ENCODE measurements around the gene RNF144B.
A peak's percentile ranks its signal among the peaks of the same experiment; 100 is the strongest.

The RNF144B gene

DNA sequence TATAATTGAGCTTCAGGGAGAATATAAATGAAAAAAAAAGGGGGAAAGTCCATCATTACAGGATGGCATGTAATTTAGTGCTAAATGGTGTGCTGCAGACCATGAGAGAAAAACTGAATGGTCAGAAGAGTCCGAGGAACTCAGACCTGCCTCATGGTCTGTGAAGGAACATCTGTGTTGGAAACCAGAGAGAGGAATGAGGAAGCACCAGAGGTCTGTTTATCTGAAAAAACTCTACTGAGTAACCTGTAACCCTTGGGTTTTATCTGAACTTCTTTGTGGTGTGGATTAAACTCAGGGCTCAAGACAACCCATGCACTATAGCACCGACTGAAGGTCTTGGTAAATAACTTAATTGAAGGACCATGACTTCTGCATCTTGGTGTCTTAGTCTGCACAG, 108.1 kb downstream of the RNF144B start:
- no peak for DNase-seq (ENCODE audit: insufficient read length)
- no peak for TF ChIP-seq POLR2AphosphoS5 (IDR thresholded peaks at IDR 0.05; ENCODE audit: low read depth, low read length)
- TF ChIP-seq TAF1 (IDR thresholded peaks at IDR 0.05; ENCODE audit: borderline replicate concordance, low read depth, low read length): no peak
- TF ChIP-seq POLR2A (IDR thresholded peaks at IDR 0.05; ENCODE audit: low read depth, low read length): no peak
- no peak for FAIRE-seq

DNA sequence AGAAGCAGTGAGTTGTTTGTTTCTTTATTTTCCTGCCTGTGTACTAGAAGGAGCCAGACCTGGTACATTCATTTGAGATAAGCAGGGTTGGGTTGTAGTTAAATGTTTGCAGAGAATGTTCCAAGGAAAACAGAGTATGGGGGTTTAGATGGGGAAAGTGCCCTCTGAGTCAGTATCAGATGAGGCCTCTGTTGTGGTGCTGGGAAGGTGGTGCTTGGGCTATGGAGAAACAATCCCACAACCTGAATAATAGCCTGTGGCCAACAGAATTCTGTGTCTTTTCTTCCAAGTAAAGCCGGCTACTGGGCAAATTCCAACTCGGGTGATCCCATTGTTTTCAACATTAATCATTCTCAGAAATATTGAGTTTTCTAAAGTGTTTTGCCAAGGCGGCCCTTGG, 109.3 kb downstream of the RNF144B start:
- TF ChIP-seq TAF1 (IDR thresholded peaks at IDR 0.05; ENCODE audit: borderline replicate concordance, low read depth, low read length) (no peak), POLR2AphosphoS5 (IDR thresholded peaks at IDR 0.05; ENCODE audit: low read depth, low read length) (no peak), POLR2A (IDR thresholded peaks at IDR 0.05; ENCODE audit: low read depth, low read length) (no peak)
- no peak for DNase-seq (ENCODE audit: insufficient read length)
- FAIRE-seq: no peak

- DNase-seq (ENCODE audit: insufficient read length): no peak
- no peak for TF ChIP-seq POLR2A (IDR thresholded peaks at IDR 0.05; ENCODE audit: low read depth, low read length)
- no peak for TF ChIP-seq TAF1 (IDR thresholded peaks at IDR 0.05; ENCODE audit: borderline replicate concordance, low read depth, low read length)
- TF ChIP-seq POLR2AphosphoS5 (IDR thresholded peaks at IDR 0.05; ENCODE audit: low read depth, low read length): no peak
- FAIRE-seq: no peak
Observed at GRCh38 chr6:18497006-18497405, 109.9 kb downstream of the RNF144B start.

DNA sequence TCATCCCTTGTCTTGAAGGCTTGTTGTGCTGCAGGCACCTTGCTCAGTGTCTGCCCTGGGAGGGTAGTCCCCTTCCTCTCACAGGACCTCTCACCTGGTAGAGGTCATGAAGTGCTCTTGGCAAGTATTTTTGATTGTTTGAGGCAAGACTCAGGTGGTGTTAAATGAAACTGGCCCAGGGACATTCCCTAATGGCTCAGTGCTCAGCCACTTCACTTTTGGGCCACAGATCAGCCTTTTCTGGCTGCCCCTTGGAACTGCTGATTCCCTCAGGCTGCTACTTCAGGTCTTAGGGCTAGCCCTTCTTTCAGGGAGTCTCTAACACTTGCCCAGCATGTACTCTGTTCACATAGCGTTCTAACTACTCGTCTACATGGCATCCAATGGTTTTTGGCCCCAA, 111.3 kb downstream of the RNF144B start:
- FAIRE-seq (no peak), DNase-seq (ENCODE audit: insufficient read length) (no peak)
- no peak for TF ChIP-seq POLR2AphosphoS5 (IDR thresholded peaks at IDR 0.05; ENCODE audit: low read depth, low read length)
- no peak for TF ChIP-seq TAF1 (IDR thresholded peaks at IDR 0.05; ENCODE audit: borderline replicate concordance, low read depth, low read length)
- TF ChIP-seq POLR2A (IDR thresholded peaks at IDR 0.05; ENCODE audit: low read depth, low read length): no peak

DNA sequence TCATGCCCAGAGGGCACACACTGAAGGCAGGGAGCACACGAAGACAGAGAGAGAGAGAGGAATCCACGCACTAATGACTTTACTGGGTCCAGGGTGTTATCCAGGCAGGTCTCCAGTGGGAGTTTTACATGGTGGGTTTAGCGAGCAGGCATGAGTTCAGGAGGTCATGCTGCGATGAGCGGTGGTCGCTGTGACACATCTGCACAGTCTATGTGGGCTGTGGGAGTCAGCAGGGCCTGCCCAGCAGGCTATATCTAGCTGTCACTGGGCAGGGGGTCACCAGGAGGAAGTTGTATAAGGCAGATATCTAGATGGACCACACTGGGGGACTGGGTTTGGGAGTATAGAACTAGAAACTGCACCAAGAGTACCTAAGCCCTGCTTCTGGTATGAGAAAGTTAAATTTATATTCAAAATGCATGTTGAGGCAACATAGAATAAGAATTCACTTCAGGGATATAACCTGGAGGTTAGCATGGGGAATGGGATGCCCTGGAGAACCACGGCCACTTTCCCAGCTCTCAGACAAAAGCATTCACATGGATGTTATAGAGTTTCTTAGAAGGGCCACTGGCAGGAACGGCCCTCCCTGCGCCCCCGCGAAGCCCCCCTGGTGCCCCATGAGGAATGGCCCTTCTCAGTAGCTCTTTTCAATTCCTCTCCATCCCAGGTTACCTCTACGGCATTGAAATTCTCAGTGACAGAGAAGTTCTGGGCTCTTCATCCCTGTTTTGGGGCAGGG, 113.9 kb downstream of the RNF144B start:
- DNase-seq (ENCODE audit: insufficient read length): no peak
- TF ChIP-seq POLR2AphosphoS5 (IDR thresholded peaks at IDR 0.05; ENCODE audit: low read depth, low read length) (no peak), POLR2A (IDR thresholded peaks at IDR 0.05; ENCODE audit: low read depth, low read length) (no peak), TAF1 (IDR thresholded peaks at IDR 0.05; ENCODE audit: borderline replicate concordance, low read depth, low read length) (no peak)
- FAIRE-seq: no peak

GRCh38 chr6:18501663-18502013, 114.5 kb downstream of the RNF144B start:
- DNase-seq (ENCODE audit: insufficient read length) (no peak), FAIRE-seq (no peak)
- TF ChIP-seq POLR2A (IDR thresholded peaks at IDR 0.05; ENCODE audit: low read depth, low read length): no peak
- TF ChIP-seq TAF1 (IDR thresholded peaks at IDR 0.05; ENCODE audit: borderline replicate concordance, low read depth, low read length): no peak
- TF ChIP-seq POLR2AphosphoS5 (IDR thresholded peaks at IDR 0.05; ENCODE audit: low read depth, low read length): no peak

GRCh38 chr6:18503206-18503592, 116.0 kb downstream of the RNF144B start:
- FAIRE-seq (no peak), DNase-seq (ENCODE audit: insufficient read length) (no peak)
- TF ChIP-seq POLR2AphosphoS5 (IDR thresholded peaks at IDR 0.05; ENCODE audit: low read depth, low read length): no peak
- no peak for TF ChIP-seq POLR2A (IDR thresholded peaks at IDR 0.05; ENCODE audit: low read depth, low read length)
- TF ChIP-seq TAF1 (IDR thresholded peaks at IDR 0.05; ENCODE audit: borderline replicate concordance, low read depth, low read length): no peak

DNA sequence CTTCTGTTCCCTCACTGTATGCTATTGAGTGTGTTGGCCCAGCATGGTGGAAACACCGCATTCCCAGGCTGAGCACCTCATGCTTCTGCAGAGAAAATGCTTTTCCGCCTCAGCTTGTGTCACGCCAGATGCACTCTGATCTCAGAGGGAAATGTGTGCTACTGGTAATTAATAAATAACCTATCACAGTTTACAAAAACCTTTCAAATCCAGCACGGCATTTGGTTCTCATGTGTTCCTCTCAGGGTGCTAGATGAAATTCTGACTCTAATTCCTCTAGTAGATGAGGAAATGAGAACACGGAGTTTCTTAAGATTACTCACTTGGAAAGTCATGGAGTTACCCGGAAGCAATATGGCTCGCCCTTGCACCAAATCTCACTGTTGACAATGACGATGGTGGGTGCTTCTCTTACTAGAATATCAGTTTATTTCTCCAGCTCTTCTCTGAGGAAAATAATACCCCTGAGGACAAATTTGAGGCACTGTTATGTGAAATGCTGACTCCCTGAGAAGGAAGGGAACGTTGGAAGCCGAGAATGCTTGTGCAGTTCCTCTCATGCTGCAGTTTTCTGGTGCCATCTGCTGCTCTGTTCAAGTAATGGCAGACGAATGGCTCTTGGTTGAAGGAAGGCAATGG, 116.6 kb downstream of the RNF144B start:
- FAIRE-seq: peak; percentile 74
- no peak for DNase-seq (ENCODE audit: insufficient read length)
- TF ChIP-seq TAF1 (IDR thresholded peaks at IDR 0.05; ENCODE audit: borderline replicate concordance, low read depth, low read length) (no peak), POLR2A (IDR thresholded peaks at IDR 0.05; ENCODE audit: low read depth, low read length) (no peak), POLR2AphosphoS5 (IDR thresholded peaks at IDR 0.05; ENCODE audit: low read depth, low read length) (no peak)

GRCh38 chr6:18504232-18504596, 117.1 kb downstream of the RNF144B start:
- TF ChIP-seq TAF1 (IDR thresholded peaks at IDR 0.05; ENCODE audit: borderline replicate concordance, low read depth, low read length): no peak
- TF ChIP-seq POLR2AphosphoS5 (IDR thresholded peaks at IDR 0.05; ENCODE audit: low read depth, low read length): no peak
- TF ChIP-seq POLR2A (IDR thresholded peaks at IDR 0.05; ENCODE audit: low read depth, low read length): no peak
- FAIRE-seq: no peak
- DNase-seq (ENCODE audit: insufficient read length): no peak

- no peak for DNase-seq (ENCODE audit: insufficient read length)
- TF ChIP-seq TAF1 (IDR thresholded peaks at IDR 0.05; ENCODE audit: borderline replicate concordance, low read depth, low read length): no peak
- no peak for TF ChIP-seq POLR2A (IDR thresholded peaks at IDR 0.05; ENCODE audit: low read depth, low read length)
- TF ChIP-seq POLR2AphosphoS5 (IDR thresholded peaks at IDR 0.05; ENCODE audit: low read depth, low read length): no peak
- no peak for FAIRE-seq
Observed at GRCh38 chr6:18506382-18507017, 119.3 kb downstream of the RNF144B start.

GRCh38 chr6:18507018-18507415, 119.9 kb downstream of the RNF144B start:
- TF ChIP-seq TAF1 (IDR thresholded peaks at IDR 0.05; ENCODE audit: borderline replicate concordance, low read depth, low read length) (no peak), POLR2AphosphoS5 (IDR thresholded peaks at IDR 0.05; ENCODE audit: low read depth, low read length) (no peak), POLR2A (IDR thresholded peaks at IDR 0.05; ENCODE audit: low read depth, low read length) (no peak)
- DNase-seq (ENCODE audit: insufficient read length): no peak
- no peak for FAIRE-seq

DNA sequence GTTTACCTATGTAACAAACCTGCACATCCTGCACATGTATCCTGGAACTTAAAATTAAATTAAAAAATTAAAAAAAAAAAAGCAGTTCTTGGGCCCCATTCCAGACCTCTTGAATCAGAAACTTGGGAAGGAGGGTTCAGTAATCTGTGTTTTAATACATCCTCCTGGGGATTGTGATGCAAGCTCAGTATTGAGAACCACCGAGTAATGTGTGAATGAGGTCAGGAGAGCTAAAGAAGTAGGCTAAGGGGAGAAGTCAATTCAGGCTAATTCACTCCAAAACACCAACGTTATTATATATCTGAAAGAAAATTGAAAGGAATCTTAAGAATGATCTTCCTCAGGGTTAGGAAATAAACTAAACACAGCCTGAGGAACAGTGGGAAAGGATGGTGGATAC, 120.4 kb downstream of the RNF144B start:
- no peak for FAIRE-seq
- TF ChIP-seq POLR2A (IDR thresholded peaks at IDR 0.05; ENCODE audit: low read depth, low read length): no peak
- no peak for TF ChIP-seq POLR2AphosphoS5 (IDR thresholded peaks at IDR 0.05; ENCODE audit: low read depth, low read length)
- no peak for TF ChIP-seq TAF1 (IDR thresholded peaks at IDR 0.05; ENCODE audit: borderline replicate concordance, low read depth, low read length)
- DNase-seq (ENCODE audit: insufficient read length): no peak

Measured in GM12892 (cell line).